Measurements from ENCODE around the gene TAF11L2. TPM values are rescaled to one million over a fixed set of nuclear protein-coding genes. Genes with fewer than 3 reads are reported as not detected.
"Not testable (repeated sequence)": the region's sequence is repeated elsewhere in the genome, so short reads cannot be mapped to it uniquely, and the experiment has no call there.

TAF11L2 gene
- total RNA-seq, 4 donors from 2014 or later = not detected

DNA sequence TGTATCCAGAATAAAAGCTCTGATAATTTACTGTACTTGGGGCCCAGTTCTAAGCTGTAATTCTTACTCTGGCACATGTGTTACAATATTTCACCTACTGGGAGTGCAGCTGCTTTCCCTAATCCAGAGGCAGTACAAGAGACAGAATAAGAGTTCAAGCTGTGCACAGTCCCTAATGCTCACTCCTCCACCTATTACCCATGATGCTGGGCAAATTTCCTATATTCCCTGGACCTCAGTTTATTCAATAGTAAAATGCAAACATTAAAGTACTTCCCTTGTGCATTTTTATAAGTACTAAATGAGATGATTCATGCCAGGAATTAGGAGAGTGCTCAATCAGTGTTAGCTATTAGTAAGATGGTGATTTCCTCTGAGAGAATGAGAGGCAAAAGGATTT, 28.0 kb upstream of the TAF11L2 start:
- TF ChIP-seq, protein P1, sequence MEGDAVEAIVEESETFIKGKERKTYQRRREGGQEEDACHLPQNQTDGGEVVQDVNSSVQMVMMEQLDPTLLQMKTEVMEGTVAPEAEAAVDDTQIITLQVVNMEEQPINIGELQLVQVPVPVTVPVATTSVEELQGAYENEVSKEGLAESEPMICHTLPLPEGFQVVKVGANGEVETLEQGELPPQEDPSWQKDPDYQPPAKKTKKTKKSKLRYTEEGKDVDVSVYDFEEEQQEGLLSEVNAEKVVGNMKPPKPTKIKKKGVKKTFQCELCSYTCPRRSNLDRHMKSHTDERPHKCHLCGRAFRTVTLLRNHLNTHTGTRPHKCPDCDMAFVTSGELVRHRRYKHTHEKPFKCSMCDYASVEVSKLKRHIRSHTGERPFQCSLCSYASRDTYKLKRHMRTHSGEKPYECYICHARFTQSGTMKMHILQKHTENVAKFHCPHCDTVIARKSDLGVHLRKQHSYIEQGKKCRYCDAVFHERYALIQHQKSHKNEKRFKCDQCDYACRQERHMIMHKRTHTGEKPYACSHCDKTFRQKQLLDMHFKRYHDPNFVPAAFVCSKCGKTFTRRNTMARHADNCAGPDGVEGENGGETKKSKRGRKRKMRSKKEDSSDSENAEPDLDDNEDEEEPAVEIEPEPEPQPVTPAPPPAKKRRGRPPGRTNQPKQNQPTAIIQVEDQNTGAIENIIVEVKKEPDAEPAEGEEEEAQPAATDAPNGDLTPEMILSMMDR (IDR thresholded peaks at IDR 0.05) = no peak
- TF ChIP-seq POLR2A (IDR thresholded peaks at IDR 0.05) = no peak
- H3K9me3 ChIP-seq = no peaks in the 10 kb centered on the region
- H3K36me3 ChIP-seq = no peaks in the 10 kb centered on the region
- H3K4me1 ChIP-seq = no peaks in the 10 kb centered on the region
- no peak overlapping the region for H3K4me3 ChIP-seq
- DNase-seq = no peak
- no peaks in the 10 kb centered on the region for H3K27me3 ChIP-seq
- H3K27ac ChIP-seq = no peak overlapping the region

GRCh38 chr5:17475064-17475463, 23.0 kb upstream of the TAF11L2 start:
- H3K27ac ChIP-seq, H3K9me3 ChIP-seq, H3K4me3 ChIP-seq, H3K4me1 ChIP-seq, DNase-seq, H3K27me3 ChIP-seq, H3K36me3 ChIP-seq: not testable (repeated sequence)

- no peaks in the 10 kb centered on the region for H3K4me1 ChIP-seq
- H3K9me3 ChIP-seq = no peaks in the 10 kb centered on the region
- H3K36me3 ChIP-seq = no peaks in the 10 kb centered on the region
- no peak overlapping the region for H3K27ac ChIP-seq
- no peak for TF ChIP-seq POLR2A (IDR thresholded peaks at IDR 0.05)
- DNase-seq = no peak
- H3K4me3 ChIP-seq = no peak overlapping the region
- H3K27me3 ChIP-seq = no peaks in the 10 kb centered on the region
These were observed 21.0 kb upstream of the TAF11L2 start for GRCh38 chr5:17477043-17477442.

GRCh38 chr5:17477573-17478265, 20.3 kb upstream of the TAF11L2 start:
- DNase-seq = no peak
- Histone ChIP-seq H3K4me1 (no peaks in the 10 kb centered on the region), H3K4me3 (no peak overlapping the region), H3K27me3 (no peaks in the 10 kb centered on the region), H3K9me3 (no peaks in the 10 kb centered on the region), H3K27ac (no peak overlapping the region), H3K36me3 (no peaks in the 10 kb centered on the region)
- no peak for TF ChIP-seq POLR2A (IDR thresholded peaks at IDR 0.05)
- TF ChIP-seq, protein P1 (IDR thresholded peaks at IDR 0.05) = no peak

- Histone ChIP-seq H3K4me1 (no peaks in the 10 kb centered on the region), H3K9me3 (no peaks in the 10 kb centered on the region), H3K27ac (no peak overlapping the region), H3K36me3 (no peaks in the 10 kb centered on the region), H3K4me3 (no peak overlapping the region), H3K27me3 (no peaks in the 10 kb centered on the region)
- TF ChIP-seq, protein P1 (IDR thresholded peaks at IDR 0.05) = no peak
- no peak for TF ChIP-seq POLR2A (IDR thresholded peaks at IDR 0.05)
- DNase-seq = no peak
These were observed 16.7 kb upstream of the TAF11L2 start for GRCh38 chr5:17481378-17481777.

- Histone ChIP-seq H3K9me3 (no peaks in the 10 kb centered on the region), H3K4me3 (no peak overlapping the region), H3K27ac (no peak overlapping the region), H3K36me3 (no peaks in the 10 kb centered on the region), H3K27me3 (no peaks in the 10 kb centered on the region), H3K4me1 (no peaks in the 10 kb centered on the region)
- no peak for TF ChIP-seq POLR2A (IDR thresholded peaks at IDR 0.05)
- TF ChIP-seq, protein P1 (IDR thresholded peaks at IDR 0.05) = no peak
- no peak for DNase-seq
These were observed 15.2 kb upstream of the TAF11L2 start for GRCh38 chr5:17482790-17483189.

DNA sequence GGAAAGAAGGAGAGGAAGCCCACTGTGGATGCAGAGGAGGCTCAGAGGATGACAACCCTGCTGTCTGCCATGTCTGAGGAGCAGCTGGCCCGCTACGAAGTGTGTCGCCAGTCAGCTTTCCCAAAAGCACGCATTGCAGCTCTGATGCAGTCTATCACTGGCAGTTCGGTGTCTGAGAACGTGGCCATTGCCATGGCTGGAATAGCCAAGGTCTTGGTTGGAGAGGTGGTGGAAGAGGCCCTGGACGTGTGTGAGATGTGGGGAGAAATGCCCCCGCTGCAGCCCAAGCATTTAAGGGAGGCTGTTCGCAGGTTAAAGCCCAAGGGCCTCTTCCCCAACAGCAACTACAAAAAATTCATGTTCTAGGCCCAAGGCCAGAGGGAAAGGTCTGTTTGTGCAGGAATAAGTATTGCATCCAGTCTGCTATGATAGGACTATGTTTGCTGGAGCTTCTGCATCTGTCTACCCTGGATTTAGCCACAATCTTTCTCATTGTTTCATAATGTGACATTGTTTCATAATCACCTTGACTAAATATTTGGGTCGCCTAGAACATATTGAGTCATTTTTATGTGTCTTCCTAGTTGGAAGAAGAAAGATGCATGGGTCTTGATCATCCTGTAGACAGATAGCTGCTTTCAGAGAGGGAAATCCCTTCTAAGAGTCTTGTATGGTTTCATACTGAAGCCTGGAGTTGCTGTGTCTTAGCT, 11.4 kb upstream of the TAF11L2 start:
- H3K9me3 ChIP-seq, H3K4me1 ChIP-seq, H3K36me3 ChIP-seq, H3K27me3 ChIP-seq, H3K27ac ChIP-seq, DNase-seq, H3K4me3 ChIP-seq: not testable (repeated sequence)
